Stimulated activated CD4-positive, alpha-beta T cell treated with anti-CD3 and anti-CD28 coated beads, Interleukin-12 subunit alpha, Interleukin-12 subunit beta, amount 100 ng/mL, for 48 hours (primary cell): ENCODE data around the gene OBP2A.

ENCODE experiments used
- DNase-seq, 3 donors: peaks; one replicate each; pipeline ENCODE4 v3.0.0-alpha.2; 2020; ENCODE audit warnings: low read depth in 2 of 3, low spot score in 1 of 3

The OBP2A gene

DNA sequence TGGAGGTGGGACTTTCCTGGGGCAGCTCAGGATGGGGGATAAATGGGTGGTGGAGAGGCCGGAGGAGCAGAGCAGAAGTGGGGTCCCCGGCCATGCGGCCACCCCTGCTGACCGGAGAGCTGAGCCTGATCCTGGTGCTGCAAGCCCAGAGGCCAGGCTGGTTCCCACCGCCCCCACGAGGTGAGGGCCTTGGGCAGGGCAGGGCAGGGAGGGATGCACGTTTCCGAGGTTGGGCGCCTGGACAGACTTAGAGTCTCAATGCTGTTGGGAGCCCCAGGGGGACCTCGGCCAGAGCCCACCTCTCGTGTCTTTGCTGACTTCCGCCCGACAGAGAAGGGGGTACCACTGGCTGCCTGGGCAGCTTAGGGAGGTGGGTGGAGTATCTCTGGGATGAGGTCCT, 5.5 kb downstream of the OBP2A start:
- DNase-seq = no peak

DNA sequence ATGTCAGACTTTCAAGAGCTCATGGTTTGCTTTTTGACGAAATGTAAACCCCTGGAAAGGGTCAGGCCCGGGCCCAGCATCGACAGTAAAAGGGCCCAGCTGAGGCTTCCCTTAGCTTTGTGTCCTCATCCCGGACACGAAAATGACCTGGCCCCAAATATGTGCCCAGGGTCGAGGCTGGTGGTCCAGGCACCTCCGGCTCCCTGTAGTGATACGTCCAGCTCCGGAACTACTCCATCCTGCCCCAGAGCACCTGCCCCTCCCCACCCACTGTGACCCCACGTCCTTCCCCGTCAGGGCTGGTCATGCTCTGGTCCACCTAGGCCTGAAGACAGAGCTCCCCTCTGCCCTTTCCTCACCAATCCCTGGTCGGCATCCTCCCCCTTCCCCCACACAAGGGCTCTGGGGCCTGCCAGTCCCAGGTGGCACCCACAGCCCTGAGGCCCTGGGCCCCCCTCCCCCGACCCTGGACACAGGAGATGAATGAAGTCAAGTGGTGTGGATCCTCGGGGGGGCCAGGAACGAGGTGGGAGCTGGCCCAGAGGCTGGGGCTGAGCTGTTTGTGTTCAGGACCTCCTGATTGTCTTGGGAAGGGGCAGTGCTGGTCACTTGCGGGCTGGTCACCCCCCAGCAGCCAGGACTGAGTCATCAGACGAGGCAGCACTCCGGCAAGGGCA, 6.2 kb downstream of the OBP2A start:
- DNase-seq = no peak

DNA sequence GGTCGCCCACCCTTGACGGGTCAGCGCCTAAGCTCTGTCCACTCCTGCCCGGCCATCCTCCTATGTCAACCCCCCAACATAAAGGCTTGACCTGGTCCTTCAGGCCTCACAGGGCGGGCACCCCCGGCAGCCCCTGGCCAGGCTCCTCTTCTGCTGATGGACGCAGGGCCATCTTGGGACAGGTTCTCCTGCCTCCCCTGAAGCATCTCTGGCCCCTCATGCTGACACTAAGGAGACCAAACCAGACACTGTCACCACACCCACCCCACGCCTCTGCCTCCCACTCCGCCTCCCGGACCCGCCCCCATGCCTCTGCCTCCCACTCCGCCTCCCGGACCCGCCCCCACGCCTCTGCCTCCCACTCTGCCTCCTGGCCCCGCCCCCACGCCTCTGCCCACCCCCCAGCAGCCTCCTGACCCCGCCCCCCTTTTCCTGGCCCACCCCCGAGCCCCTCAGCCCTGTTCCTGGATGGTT, 6.8 kb downstream of the OBP2A start:
- no peak for DNase-seq

DNA sequence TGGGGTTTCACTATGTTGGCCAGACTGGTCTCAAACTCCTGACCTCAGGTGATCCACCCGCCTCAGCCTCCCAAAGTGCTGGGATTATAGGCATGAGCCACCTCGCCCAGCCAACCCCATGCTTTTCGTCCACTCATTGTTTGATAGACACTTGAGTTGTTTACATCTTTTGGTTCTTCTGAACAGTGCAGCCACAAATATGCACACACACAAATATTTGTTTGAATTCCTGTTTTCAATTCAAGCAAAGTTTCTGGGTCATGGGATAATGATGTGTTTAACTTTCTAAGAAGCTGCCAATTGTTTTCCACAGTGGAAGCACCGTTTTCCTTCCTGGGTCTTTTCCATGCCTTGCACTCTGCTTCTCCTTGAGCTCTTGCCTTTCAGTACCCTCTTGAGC, 8.8 kb downstream of the OBP2A start:
- DNase-seq = no peak

DNA sequence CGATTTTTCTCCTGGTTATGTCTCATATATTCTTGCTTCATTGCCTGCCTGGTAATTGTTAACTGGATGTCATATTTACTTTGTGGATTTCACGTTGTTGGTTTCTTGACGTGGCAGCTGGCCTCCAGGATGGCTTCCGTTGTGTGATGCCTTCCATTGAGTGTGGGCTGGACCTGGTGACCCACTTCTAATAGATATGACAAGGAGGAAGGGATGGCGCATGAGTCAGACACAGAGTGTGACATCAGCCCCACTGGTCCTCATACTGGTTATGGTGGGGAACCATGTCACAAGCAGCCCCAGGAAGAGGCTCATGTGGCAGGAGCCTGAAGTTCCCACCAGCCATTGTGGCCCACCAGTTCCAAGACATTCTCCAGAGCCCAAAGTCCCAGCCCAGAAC, 9.3 kb downstream of the OBP2A start:
- no peak for DNase-seq

DNA sequence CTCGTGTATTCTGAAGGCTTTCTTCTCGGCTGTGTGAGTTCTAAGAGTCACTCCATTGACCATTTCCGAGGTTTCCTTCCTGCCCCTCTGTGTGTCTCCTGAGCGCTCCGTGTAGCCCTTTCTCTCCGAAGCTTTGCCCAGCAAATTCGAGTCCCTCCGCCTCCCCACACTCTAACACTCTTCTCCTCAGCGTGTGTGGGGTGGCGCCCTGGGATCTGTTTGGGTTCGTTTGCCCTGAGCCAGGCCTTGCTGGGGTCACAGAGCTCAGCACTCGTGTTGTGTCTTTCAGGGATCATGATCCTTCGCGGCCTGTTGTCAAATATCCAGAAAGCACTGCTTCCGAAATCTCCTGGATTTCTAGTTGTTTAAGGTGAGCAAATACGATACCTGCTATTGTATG, 10.0 kb downstream of the OBP2A start:
- no peak for DNase-seq

DNA sequence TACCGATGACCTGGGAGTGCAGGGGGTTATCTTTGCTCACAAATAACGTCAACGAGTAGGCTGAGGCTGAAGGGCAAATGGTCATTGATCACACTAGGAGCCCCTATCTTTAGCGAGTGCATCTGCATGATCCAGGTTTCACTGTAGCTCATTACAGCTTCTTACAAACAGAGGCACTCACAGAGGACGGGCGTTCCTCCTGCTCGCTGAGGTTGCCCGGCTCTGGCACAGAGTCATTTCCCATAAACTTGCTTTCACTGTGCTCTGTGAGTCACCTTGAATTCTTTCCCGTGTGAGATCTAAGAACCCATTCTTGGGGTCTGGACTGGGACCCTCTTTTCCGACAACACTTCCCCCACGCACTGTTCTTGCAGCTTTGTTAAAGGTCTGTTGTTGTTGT, 13.7 kb downstream of the OBP2A start:
- no peak for DNase-seq

DNA sequence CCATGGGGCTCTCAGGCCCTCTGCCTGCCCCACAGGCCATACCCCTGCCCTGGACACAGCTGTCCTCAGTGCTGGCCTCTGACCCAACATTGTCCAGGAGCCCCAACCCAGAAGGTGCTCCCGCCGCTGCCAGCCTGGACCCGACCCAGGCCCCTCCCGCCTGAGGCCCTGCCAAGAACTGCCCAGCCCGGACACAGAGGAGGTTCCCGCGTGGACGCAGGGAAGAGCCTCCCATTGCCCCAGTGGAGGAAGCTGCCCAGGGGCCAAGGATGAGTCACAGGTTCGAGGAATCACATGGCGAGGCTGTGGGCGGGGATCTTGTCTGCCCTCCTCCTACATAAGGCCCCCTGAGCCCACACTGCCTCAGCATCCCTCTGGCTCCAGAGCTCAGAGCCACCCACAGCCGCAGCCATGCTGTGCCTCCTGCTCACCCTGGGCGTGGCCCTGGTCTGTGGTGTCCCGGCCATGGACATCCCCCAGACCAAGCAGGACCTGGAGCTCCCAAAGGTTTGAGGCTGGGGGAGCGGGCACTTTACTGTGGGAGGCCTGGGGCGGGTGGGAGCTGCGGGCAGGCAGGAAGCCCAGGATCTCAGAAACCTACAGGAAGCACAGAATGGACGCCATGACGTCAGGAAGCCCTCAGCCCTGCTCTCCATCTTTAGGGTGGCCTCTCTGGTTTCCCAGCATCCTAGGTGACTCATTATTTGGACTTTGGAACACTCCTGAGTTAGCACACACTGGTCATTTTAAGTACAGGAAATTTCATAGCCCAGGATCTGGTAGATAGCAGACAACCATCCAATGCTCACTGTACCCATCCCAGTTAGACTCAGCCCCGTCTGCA, 15.7 kb downstream of the OBP2A start, which contains the start of gene PAEP:
Gene PAEP (plus strand): TSS at position 366 of the 844 bp plus-strand sequence.
- DNase-seq = no peak

DNA sequence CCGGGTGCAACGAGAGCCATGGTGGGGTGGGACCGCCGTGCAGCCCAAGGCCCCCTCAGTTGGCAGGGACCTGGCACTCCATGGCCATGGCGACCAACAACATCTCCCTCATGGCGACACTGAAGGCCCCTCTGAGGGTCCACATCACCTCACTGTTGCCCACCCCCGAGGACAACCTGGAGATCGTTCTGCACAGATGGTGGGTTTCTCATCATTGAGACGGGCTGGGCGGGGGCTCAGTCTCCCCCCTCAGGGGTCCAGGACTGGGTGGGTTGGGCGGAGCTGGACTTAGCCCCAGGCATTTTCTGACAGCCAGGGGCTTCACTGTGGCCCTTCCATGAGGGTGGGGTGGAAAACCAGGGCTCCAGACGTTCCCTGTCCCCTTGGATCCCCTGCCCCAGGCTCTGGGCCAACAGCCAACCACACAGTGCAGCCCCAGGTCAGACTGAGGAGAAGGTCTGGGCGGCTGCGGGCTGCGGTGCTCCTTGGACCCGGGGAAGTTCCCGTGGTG, 16.4 kb downstream of the OBP2A start:
- DNase-seq = no peak

DNA sequence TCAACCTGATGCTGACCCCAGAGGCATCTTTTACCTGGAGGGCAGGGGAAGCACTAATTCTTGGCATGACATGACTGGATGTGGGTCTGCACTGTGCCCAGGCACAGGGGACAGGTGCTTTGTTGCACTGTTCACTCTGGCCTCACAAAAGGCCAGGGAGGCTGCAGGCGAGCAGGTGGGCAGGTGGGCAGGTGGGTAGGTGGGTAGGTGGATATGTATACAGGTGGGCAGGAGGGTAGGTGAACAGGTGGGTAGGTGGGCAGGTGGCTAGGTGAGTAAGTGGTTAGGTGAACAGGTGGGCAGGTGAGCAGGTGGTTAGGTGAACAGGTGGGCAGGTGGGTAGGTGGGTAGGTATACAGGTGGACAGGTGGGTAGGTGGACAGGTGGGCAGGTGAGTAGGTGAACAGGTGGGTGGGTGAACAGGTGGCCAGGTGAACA, 17.1 kb downstream of the OBP2A start:
- no peak for DNase-seq

DNA sequence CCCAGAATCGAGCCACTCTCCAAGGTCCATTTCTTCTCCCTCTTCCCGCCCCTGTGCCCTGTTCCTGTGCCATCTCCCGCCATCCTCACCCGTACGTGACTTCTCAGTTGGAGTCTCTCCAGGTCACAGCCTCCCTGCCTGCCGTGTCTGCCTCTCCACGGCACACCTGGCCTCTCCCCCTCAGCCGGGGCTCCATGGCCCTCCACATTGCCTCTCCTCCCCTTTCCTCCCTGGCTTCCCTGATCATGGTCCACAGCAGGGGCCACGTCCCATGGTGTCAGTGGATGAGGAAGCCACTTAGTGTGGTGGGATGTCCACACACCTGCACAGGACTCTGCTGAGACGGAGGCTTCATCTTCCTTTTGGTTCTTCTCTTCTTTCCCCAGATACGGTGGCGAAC, 17.9 kb downstream of the OBP2A start:
- no peak for DNase-seq

DNA sequence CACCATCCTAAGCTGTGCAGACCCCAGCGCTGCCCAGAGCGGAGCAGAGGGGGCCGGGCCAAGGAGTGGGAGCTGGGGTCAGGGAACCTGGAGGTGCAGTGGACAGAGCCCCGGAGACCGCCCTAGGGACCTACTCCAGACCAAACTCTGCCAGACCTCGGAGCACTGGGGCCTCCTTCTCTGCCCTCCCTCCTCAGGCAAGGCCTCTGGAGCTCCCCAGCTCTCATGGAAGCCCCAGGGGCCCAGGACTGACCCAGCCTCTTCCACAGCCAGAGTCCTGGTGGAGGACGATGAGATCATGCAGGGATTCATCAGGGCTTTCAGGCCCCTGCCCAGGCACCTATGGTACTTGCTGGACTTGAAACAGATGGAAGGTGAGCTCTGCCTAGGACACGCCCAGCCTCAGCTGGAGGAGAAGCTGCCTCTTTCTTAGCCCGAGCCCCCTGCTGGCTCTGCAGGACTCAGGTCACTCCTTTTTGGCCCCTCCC, 19.3 kb downstream of the OBP2A start:
- DNase-seq = no peak

DNA sequence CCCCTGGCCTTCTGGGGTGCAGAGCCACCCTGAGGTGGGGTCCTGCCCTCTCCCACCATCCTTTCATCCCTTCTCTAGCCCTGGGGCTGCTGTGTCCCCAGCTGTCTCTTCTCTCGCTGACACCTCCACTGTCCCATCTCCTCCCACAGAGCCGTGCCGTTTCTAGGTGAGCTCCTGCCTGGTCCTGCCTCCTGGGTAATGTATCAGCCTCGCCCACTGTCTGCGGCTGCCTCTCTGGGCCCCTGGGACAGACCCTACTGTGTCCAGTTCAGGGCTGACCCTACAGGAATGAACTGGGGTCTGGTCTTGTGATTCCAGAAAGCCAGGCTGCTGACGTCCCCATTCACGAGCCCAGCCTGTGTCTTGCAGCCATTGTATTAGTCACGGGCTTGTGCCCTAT, 19.7 kb downstream of the OBP2A start:
- DNase-seq = no peak

DNA sequence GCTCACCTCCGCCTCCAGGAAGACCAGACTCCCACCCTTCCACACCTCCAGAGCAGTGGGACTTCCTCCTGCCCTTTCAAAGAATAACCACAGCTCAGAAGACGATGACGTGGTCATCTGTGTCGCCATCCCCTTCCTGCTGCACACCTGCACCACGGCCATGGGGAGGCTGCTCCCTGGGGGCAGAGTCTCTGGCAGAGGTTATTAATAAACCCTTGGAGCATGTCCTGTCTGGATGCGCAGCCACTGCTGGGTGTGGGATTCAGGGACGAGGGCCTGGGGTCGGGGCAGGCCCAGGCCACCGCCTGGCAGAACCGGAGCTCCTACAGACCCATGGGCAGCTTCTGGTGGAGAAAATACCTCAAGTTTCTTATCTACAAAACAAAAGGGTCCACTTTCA, 20.6 kb downstream of the OBP2A start:
- DNase-seq = no peak

DNA sequence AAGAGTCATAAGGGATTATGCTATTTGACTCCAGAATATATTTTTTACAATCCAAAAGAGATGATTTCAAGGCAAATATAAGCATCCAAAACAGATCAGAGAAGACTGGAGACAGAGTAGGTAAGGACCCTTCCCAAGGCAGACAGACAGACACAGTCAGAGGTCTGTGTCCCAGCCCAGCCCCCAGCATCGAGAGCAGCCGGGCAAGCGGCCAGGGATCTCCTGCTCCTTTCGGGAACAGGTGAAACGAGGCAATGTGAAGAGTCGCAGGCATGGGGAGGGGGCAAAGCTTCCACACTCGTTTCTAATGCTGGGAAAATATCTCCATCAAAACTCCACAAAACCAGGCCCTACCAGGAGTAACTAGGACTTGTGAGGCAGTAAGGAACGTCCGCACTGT, 21.4 kb downstream of the OBP2A start:
- DNase-seq = no peak

DNA sequence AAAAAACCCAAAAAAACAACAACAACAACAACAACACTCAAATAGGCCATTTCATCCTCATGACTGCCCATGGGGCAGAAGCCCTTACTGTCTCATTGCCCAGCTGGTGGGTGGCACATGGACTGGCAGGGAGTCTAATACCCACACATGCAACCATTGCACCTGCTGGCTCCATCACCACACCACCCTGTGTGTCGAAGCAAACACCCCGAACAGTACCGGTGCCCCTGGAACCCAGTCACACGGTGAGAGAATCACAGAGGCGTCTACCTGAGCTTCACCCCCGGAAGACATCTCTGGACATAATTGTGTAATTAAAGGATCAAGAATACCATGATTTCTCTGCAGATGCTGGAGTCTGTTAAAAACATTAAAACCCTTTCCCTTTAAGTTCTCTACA, 22.1 kb downstream of the OBP2A start:
- no peak for DNase-seq

DNA sequence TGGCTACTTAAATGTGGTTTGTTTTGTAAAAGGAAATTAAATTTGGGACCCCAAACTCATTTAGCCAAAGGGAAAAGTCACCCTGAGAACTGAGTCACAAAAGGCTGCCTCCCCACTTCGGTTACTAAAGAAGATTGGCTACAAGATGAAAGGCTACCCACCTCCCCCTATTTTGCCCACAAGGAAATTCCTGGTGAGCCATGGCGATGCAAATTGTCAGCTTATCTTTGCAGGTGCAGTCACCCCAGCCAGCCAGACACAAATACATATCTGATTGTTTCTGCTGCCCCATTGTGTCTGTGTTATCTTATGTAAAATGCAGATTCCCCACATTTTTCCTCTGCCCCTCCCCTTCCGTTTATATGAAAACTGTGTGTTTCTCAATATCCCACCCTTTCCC, 24.5 kb downstream of the OBP2A start:
- DNase-seq = no peak

DNA sequence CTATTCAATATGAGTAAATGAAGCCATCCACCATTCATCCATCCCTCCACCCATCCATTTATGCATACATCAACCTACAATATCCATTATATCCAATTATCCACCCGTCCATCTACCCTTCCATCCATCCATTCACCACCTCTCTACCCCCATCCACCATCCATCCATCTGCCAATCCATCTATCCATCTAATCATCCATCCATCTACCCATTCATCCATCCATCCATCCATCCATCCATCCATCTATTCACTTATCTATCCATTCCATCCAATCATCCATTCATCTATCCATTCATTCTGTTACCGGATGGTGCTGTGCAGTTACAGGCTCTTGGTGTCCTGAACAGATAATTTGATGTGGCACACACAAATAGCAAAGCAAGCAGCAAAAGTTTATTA, 26.3 kb downstream of the OBP2A start:
- no peak for DNase-seq

DNA sequence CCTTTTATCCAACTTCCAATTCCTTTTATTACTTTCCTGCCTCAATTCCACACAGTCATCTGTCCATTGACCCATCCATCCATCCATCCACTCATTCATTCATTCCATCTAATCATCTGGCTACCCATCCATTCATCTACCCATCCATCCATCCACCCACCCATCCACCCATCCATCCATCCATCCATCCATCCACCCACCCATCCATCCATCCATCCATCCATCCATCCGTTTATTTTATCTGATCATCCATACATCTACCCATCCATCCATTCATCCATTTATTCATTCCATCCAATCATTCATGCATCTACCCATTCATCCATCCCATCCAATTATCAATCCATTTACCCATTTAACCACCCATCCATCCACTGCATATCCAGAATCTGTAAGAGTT, 27.2 kb downstream of the OBP2A start:
- no peak for DNase-seq

DNA sequence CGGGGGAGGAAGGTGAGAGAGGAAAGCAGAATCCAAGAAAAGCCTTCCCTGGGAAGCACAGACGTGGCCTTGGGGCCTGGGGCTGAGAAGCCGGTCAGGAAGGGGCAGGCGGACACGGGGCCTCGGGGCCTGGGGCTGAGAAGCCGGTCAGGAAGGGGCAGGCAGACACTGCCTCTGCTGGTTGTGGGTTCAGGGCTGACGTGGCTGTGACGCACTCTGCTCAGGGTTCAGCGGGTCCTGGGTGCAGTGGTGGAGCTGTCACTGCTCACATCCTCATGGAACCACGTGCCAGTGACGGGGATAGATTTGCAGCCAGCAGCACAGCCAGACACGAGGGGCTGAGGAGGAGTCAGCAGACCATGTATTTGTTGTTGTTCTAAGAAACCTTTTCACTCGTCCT, 28.4 kb downstream of the OBP2A start:
- DNase-seq = no peak

DNA sequence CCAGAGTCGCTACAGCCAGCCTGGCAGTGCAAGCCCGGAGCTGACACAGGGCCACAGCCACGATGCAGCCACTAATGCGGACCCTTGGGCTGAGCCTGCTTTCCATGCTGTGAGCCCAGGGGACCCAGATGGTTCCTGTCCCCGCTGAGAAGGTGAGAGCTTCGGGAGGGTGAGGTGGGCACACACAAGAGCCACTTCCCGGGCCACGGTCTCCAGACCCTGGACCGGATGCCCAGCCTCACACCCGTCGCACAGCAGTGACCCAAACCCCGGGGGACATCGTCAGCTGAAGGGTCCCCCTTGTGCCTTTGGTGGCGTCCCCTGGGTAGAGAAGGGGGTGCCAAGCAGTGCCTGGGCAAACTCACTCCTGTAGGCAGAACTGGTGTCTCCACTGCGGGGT, 29.0 kb downstream of the OBP2A start:
- DNase-seq = no peak

DNA sequence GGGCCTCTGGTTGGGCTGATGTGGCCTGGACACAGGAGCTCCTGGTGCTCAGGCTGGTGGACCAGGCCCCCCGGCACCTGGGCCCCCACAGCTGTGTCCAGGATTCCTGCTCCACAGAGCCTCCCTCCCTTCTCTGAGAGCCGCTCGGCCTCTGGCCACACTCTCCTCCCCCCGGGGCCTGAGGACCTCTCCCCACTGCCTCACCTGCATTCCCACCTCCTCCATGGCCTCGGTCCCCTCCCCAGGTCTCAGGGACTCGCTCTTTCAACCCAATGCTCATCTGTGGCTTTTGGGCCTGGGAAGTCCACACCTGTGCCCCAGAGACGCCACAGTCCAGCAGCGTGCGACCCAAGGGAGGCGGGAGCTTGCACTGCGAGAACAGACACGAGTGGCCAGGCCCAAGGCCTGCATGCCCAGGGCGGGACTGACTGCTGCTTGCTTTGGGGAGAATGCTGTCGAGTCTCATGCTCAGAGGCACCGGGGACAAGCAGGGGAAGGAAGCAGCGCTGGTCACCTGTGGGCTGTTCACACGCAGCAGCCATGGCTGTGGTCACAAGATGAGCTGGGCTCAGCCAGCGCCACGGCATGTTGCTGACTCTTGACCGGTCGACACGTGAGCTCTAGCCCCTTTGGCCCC, 30.2 kb downstream of the OBP2A start:
- no peak for DNase-seq
